Subcutaneous adipose tissue (tissue), 4 donors: ENCODE results near the gene HPSE2. TPM values are rescaled to one million over a fixed set of nuclear protein-coding genes. Genes with fewer than 3 reads are reported as not detected.

ENCODE experiments used
- CTCF ChIP-seq: fragments of 450-650 bp; IDR thresholded peaks from one replicate; pipeline ENCODE4 v1.5.1; 2016; ENCODE audit warnings: low read depth, mild to moderate bottlenecking, control low read depth, antibody characterized with exemption, moderate library complexity
- total RNA-seq, 4 donors: library from RNA; depleted of rRNA; stranded (reverse); fragments of >200 nt; gene quantifications; one replicate each; pipeline ENCODE4 v1.1.0, GENCODE V29; 2016

Gene HPSE2
- total RNA-seq, 4 donors from 2014 or later = 0.34 to 3.2 (median 0.71) TPM

- no peak for TF ChIP-seq CTCF
These were observed 817.5 kb downstream of the HPSE2 start for GRCh38 chr10:98417973-98418664.

- no peak for TF ChIP-seq CTCF
These were observed 818.1 kb downstream of the HPSE2 start for GRCh38 chr10:98417481-98417959.

- no peak for TF ChIP-seq CTCF
These were observed 818.9 kb downstream of the HPSE2 start for GRCh38 chr10:98416606-98417388.

GRCh38 chr10:98415731-98416119, 819.9 kb downstream of the HPSE2 start:
- no peak for TF ChIP-seq CTCF

GRCh38 chr10:98414932-98415730, 820.5 kb downstream of the HPSE2 start, which contains the start of gene PYROXD2:
Gene PYROXD2, minus strand, starts transcription at chr10:98415182. Its CDS starts 47 bp downstream, at chr10:98415135.
- no peak for TF ChIP-seq CTCF

GRCh38 chr10:98414578-98414931, 821.1 kb downstream of the HPSE2 start:
- no peak for TF ChIP-seq CTCF
